IMR-90 (cell line): Measurements from ENCODE around the gene PRKN. TPM values are rescaled to one million over a fixed set of nuclear protein-coding genes. Genes with fewer than 3 reads are reported as not detected.

Source experiments
- ATAC-seq: fragments of 200-7000 bp; cut with Tn5 transposase; 2 replicates; pipeline ENCODE4 v1.9.1; 2020; ENCODE audit warnings: low read depth, mild to moderate bottlenecking, moderate library complexity
- BruUV-seq: library from RNA; stranded (reverse); fragments of 400-500 nt; replicated peaks from 2 replicates; lab custom pipeline; 2021; lab: Mats Ljungman, UMichigan
- CTCF ChIA-PET: fragments of 300-600 bp; formaldehyde crosslinking; extraction: SDS; loops from one replicate; lab custom pipeline; 2021; ENCODE audit warnings: antibody characterized with exemption; lab: Yijun Ruan, JAX
- POLR2A ChIA-PET: fragments of 300-600 bp; sonication (Branson Sonifier 250); formaldehyde crosslinking; loops from one replicate; lab custom pipeline; 2022; ENCODE audit warnings: antibody characterized with exemption; ENCODE audit not compliant: unreplicated experiment; lab: Charles Lee
- DNase-seq: peaks from one replicate; pipeline ENCODE4 v3.0.0; 2013
- H2AFZ ChIP-seq: replicated peaks from 2 replicates; pipeline ENCODE3; 2013; ENCODE audit warnings: low read length, mild to moderate bottlenecking; ENCODE audit not compliant: poor library complexity
- H2AK5ac ChIP-seq: 2 replicates; pipeline ENCODE4 v1.6.1; 2013; ENCODE audit warnings: low read depth, low read length, inconsistent platforms
- H2AK9ac ChIP-seq: replicated peaks from 2 replicates; pipeline ENCODE3; 2013; ENCODE audit warnings: mild to moderate bottlenecking, low read depth, low read length, moderate library complexity; ENCODE audit not compliant: poor library complexity
- H2BK120ac ChIP-seq: 2 replicates; pipeline ENCODE4 v1.6.1; 2013; ENCODE audit warnings: low read depth, low read length, inconsistent platforms
- H2BK15ac ChIP-seq: 3 replicates; pipeline ENCODE4 v1.6.1; 2013; ENCODE audit warnings: low read depth, low read length, inconsistent platforms
- H2BK20ac ChIP-seq: 2 replicates; pipeline ENCODE4 v1.6.1; 2013; ENCODE audit warnings: low read depth, mild to moderate bottlenecking, inconsistent platforms, low read length, moderate library complexity
- H2BK5ac ChIP-seq: 2 replicates; pipeline ENCODE4 v1.6.1; 2013; ENCODE audit warnings: mild to moderate bottlenecking, low read depth, low read length, inconsistent platforms; ENCODE audit not compliant: poor library complexity, severe bottlenecking
- H3K14ac ChIP-seq: replicated peaks from 2 replicates; pipeline ENCODE4 v1.6.1; 2013; ENCODE audit warnings: low read depth, low read length, inconsistent platforms
- H3K18ac ChIP-seq: 2 replicates; pipeline ENCODE4 v1.6.1; 2013; ENCODE audit warnings: low read depth, low read length, control low read depth
- H3K23ac ChIP-seq: 2 replicates; pipeline ENCODE4 v1.6.1; 2013; ENCODE audit warnings: low read depth, low read length, inconsistent platforms
- H3K27ac ChIP-seq: 2 replicates; pipeline ENCODE4 v1.5.1; 2013; ENCODE audit warnings: mild to moderate bottlenecking, control low read depth, low read length; ENCODE audit not compliant: insufficient read depth
- H3K27me3 ChIP-seq: 2 replicates; pipeline ENCODE4 v1.6.1; 2013; ENCODE audit warnings: low read length; ENCODE audit not compliant: control insufficient read depth, insufficient read depth
- H3K36me3 ChIP-seq: 2 replicates; pipeline ENCODE4 v1.6.1; 2013; ENCODE audit warnings: low read length, mixed read lengths; ENCODE audit not compliant: control insufficient read depth, insufficient read depth
- H3K4ac ChIP-seq: 2 replicates; pipeline ENCODE4 v1.6.1; 2013; ENCODE audit warnings: low read depth, low read length, inconsistent platforms
- H3K4me1 ChIP-seq: 2 replicates; pipeline ENCODE4 v1.6.1; 2013; ENCODE audit warnings: low read length, mixed read lengths; ENCODE audit not compliant: control insufficient read depth, insufficient read depth
- H3K4me2 ChIP-seq: 2 replicates; pipeline ENCODE4 v1.6.1; 2013; ENCODE audit warnings: low read depth, mild to moderate bottlenecking, control low read depth, low read length, moderate library complexity
- H3K4me3 ChIP-seq: 2 replicates; pipeline ENCODE4 v1.5.1; 2013; ENCODE audit warnings: low read depth, mild to moderate bottlenecking, control low read depth, low read length, moderate library complexity; ENCODE audit not compliant: insufficient read depth
- H3K56ac ChIP-seq: 2 replicates; pipeline ENCODE4 v1.6.1; 2013; ENCODE audit warnings: low read length, inconsistent platforms; ENCODE audit not compliant: insufficient read depth; ENCODE audit errors: extremely low read depth
- H3K79me1 ChIP-seq, 2 experiments: 2 replicates each; pipeline ENCODE4 v1.6.1; 2013; ENCODE audit warnings: low read length in 2 of 2, inconsistent platforms in 1 of 2, low read depth in 1 of 2
- H3K9ac ChIP-seq: 2 replicates; pipeline ENCODE4 v1.6.1; 2013; ENCODE audit warnings: low read depth, low read length, control low read depth
- H3K9me1 ChIP-seq: 2 replicates; pipeline ENCODE4 v1.6.1; 2013; ENCODE audit warnings: low read length, inconsistent platforms; ENCODE audit not compliant: insufficient read depth
- H3K9me3 ChIP-seq: 2 replicates; pipeline ENCODE4 v1.6.1; 2013; ENCODE audit warnings: low read length; ENCODE audit not compliant: control insufficient read depth, insufficient read depth
- H4K20me1 ChIP-seq: 2 replicates; pipeline ENCODE4 v1.6.1; 2013; ENCODE audit warnings: low read length, inconsistent platforms; ENCODE audit not compliant: insufficient read depth
- H4K5ac ChIP-seq: 2 replicates; pipeline ENCODE4 v1.6.1; 2013; ENCODE audit warnings: mild to moderate bottlenecking, low read depth, low read length, control low read depth
- H4K8ac ChIP-seq, 2 experiments: 2 replicates each; pipeline ENCODE4 v1.6.1; 2013; ENCODE audit warnings: low read depth in 2 of 2, low read length in 2 of 2, control low read depth in 1 of 2, inconsistent platforms in 1 of 2
- H4K91ac ChIP-seq: 2 replicates; pipeline ENCODE4 v1.6.1; 2013; ENCODE audit warnings: low read depth, low read length, inconsistent platforms; ENCODE audit not compliant: insufficient read depth
- FOS ChIP-seq: fragments of 150-350 bp; IDR thresholded peaks from 2 replicates; pipeline ENCODE4 v1.6.1; 2016; ENCODE audit warnings: low read depth, low read length
- POLR2A ChIP-seq: IDR thresholded peaks from 2 replicates; pipeline ENCODE4 v1.6.1; 2012; ENCODE audit warnings: mild to moderate bottlenecking, low read depth, low read length
- RCOR1 ChIP-seq: IDR thresholded peaks from 2 replicates; pipeline ENCODE4 v1.6.1; 2012; ENCODE audit warnings: mild to moderate bottlenecking, low read length, improper control_type of control experiment; ENCODE audit not compliant: insufficient replicate concordance
- WGBS, 2 experiments: methylation state at CpG; one replicate each; pipeline versions ENCODE4 v1.1.5 to v1.1.7; 2013; ENCODE audit warnings: missing lambda C conversion rate in 2 of 2; ENCODE audit not compliant: insufficient read length in 1 of 2; ENCODE audit errors: extremely low coverage in 2 of 2; 5-methylcytosine and 5-hydroxymethylcytosine counted together
- dilution Hi-C: fragments of 300-500 bp; cut with HindIII; formaldehyde crosslinking; loops from one replicate; pipeline ENCODE4 v1.14.3; 2018; ENCODE audit warnings: low sequenced_read_pairs; ENCODE audit not compliant: unreplicated experiment
- in situ Hi-C: fragments of 300-500 bp; cut with MboI; formaldehyde crosslinking; loops from 3 replicates; pipeline ENCODE4 v1.14.3; 2019; ENCODE audit warnings: low sequenced_read_pairs, inconsistent platforms, mixed read lengths
- intact Hi-C: fragments of 100-400 bp; cut with micrococcal nuclease; formaldehyde crosslinking; loops from 2 replicates; pipeline ENCODE4 v1.10.0; 2022
- polyA plus RNA-seq, 3 experiments: library from polyadenylated mRNA; depleted of rRNA; stranded (reverse); fragments of >200 nt; gene quantifications; 2 replicates each; pipeline ENCODE4 v1.2.3, GENCODE V29; 2012; ENCODE audit warnings: low replicate concordance in 1 of 3
- total RNA-seq: library from RNA; depleted of rRNA; stranded (reverse); fragments of >200 nt; gene quantifications from 2 replicates; pipeline ENCODE4 v1.2.3, GENCODE V29; 2012

Gene PRKN
- total and polyA plus RNA-seq, 2 of the 4 experiments (the other 2 are of a cell fraction): 0.15 to 0.18 TPM

GRCh38 chr6:161449521-161449920 lies 1278.0 kb downstream of the PRKN start:
- no peak overlapping the region for H3K4ac ChIP-seq
- no peak overlapping the region for H2AK9ac ChIP-seq
- H2BK20ac ChIP-seq: no peak overlapping the region
- no peak overlapping the region for H2AK5ac ChIP-seq
- H4K91ac ChIP-seq: no peak overlapping the region
- H4K8ac ChIP-seq: no peak overlapping the region
- no peak overlapping the region for H2BK120ac ChIP-seq
- no peak overlapping the region for H3K4me2 ChIP-seq
- TF ChIP-seq FOS: no peak
- no peak for TF ChIP-seq POLR2A
- no peak for TF ChIP-seq RCOR1
- H3K56ac ChIP-seq: no peak overlapping the region
- no peak overlapping the region for H3K23ac ChIP-seq
- H3K18ac ChIP-seq: no peak overlapping the region
- H3K4me1 ChIP-seq: no peaks in the 10 kb centered on the region; the same call in 1 of the 2 replicates
- H3K27ac ChIP-seq: no peak overlapping the region
- H3K14ac ChIP-seq: no peak overlapping the region
- H3K9ac ChIP-seq: no peak overlapping the region
- H2BK15ac ChIP-seq: no peak overlapping the region
- ChIA-PET CTCF (no interaction called here), POLR2A (no interaction called here)
- no peak overlapping the region for H2BK5ac ChIP-seq
- no peaks in the 10 kb centered on the region for H3K79me1 ChIP-seq
- no peak overlapping the region for H4K5ac ChIP-seq
- no peaks in the 10 kb centered on the region; the same call in 1 of the 2 replicates for H3K9me3 ChIP-seq
- intact Hi-C loops: no loop called here
- no peak for DNase-seq
- no peaks in the 10 kb centered on the region for H3K9me1 ChIP-seq
- H2AFZ ChIP-seq: no peak overlapping the region
- no peaks in the 10 kb centered on the region for H3K36me3 ChIP-seq
- WGBS, 2 experiments: 60% methylated on average over 1 of the region's 3 CpGs; no CpG with 5 or more reads in 1 of the 2 experiments
- H3K27me3 ChIP-seq: no peaks in the 10 kb centered on the region
- dilution Hi-C loops: no loop called here
- no TSS peak for BruUV-seq
- no peaks in the 10 kb centered on the region for H4K20me1 ChIP-seq
- ATAC-seq: no peak
- H3K4me3 ChIP-seq: no peak overlapping the region
- in situ Hi-C loops: no loop called here
